Measurements from ENCODE around the gene TMEM116. TPM values are rescaled to one million over a fixed set of nuclear protein-coding genes. Genes with fewer than 3 reads are reported as not detected.

The TMEM116 gene
- total RNA-seq, 2 donors from 2014 or later = 4.6 to 8.0 TPM

DNA sequence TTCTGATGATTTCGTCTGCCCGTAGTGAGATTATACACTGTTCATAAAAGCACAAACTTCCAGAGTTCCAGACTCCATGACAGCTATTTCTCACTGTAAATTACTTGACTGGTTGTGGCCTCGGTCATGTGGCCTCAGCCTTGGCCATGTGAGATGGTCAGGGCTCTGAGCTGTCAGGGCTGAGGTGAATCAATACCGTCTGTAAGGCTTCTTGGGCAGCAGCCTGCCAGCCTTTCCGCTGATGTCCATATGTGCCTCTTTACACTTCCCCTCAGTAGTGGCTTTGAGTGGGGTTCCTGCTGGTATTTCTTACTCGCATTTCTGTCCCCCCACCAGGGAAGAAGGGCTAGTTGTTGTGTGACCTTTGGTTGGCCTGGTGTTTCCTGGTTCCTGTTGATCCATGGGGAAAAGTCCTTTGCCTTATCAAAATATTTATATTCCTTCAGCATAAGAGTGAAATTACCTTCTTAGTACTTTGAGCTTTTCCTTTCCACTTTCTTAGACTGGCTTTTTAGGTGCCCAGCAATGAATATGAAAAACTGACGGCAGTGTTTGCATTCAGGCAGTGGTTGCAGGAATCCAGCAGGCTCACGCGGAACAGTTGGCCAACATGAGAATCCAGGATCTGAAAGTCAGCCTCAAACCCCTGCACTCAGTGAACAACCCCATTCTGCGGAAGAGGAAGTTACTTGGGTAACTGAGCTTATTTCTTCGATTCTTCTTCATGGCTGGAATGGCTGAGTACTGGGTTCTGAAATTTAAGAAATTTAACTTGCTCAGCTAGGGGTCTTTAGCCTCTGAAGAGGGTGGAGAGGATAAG lies 124.8 kb downstream of the TMEM116 start:
- H3K36me3 ChIP-seq (replicated peaks in 1 of 2; ENCODE audit: insufficient read depth in 1 of 2, low read depth in 2 of 2) = peaks cover 12 to 37% of the 10 kb centered on the region in 2 donors

DNA sequence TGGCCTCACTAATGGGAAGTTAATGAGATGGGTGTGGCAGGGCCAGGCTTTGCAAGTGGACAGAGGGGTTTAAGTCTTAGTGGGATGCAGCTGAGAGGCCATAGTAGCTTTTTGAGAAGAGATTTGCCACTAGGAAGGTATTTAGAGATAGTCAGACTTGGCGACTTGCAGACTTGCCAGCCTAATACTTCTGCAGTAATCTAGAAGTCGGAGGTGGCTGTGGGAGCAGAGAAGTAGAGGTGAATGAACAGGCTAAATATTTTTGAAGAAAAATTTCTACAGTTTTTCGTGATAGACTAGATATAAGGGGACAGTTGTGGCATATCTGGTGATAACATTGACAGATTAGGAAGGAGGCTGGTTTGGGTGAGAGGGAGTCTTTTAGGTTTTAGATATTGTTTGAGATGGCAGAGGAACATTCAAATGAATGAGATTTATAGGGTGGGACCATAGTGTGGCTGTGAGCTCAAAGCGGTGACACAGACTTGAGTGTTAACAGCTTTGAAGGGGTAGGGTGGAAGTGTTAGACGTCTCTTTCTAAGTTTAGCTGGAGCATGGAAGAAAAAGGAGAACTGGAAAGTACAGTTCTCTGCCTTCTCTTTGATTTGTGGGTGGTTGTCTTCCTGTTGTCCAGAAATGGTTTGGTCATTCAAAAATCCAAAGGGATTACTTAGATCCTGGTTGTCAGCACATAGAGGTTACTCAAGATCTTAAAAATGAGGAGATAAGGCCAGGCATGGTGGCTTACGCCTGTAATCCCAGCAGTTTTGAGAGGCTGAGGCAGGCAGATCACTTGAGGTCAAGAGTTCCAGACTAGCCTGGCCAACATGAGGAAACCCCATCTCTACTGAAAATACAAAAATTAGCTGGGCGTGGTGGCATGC lies 126.1 kb downstream of the TMEM116 start:
- no peak for TF ChIP-seq POLR2A (IDR thresholded peaks at IDR 0.05)
- TF ChIP-seq, protein P1, sequence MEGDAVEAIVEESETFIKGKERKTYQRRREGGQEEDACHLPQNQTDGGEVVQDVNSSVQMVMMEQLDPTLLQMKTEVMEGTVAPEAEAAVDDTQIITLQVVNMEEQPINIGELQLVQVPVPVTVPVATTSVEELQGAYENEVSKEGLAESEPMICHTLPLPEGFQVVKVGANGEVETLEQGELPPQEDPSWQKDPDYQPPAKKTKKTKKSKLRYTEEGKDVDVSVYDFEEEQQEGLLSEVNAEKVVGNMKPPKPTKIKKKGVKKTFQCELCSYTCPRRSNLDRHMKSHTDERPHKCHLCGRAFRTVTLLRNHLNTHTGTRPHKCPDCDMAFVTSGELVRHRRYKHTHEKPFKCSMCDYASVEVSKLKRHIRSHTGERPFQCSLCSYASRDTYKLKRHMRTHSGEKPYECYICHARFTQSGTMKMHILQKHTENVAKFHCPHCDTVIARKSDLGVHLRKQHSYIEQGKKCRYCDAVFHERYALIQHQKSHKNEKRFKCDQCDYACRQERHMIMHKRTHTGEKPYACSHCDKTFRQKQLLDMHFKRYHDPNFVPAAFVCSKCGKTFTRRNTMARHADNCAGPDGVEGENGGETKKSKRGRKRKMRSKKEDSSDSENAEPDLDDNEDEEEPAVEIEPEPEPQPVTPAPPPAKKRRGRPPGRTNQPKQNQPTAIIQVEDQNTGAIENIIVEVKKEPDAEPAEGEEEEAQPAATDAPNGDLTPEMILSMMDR (IDR thresholded peaks at IDR 0.05) = no peak
- DNase-seq (no peak), ATAC-seq (no peak)
- no peaks in the 10 kb centered on the region for H3K27me3 ChIP-seq
- intact Hi-C loops (cut with DNase I) = no loop called here
- H3K4me3 ChIP-seq = no peak overlapping the region
- no peaks in the 10 kb centered on the region for H3K9me3 ChIP-seq
- H3K4me1 ChIP-seq = no peaks in the 10 kb centered on the region
- H3K27ac ChIP-seq = no peak overlapping the region
- WGBS, 2 donors = 83 to 93% methylated on average over 7 of the region's 7 CpGs
- H3K36me3 ChIP-seq (replicated peaks in 1 of 2; ENCODE audit: insufficient read depth in 1 of 2, low read depth in 2 of 2) = peaks cover 12 to 33% of the 10 kb centered on the region in 2 donors

More for the DNA sequence above, 124.8 kb downstream of the TMEM116 start:
- DNase-seq = peak in 1 of 4 donors; percentile 17
- intact Hi-C loops (cut with DNase I) = no loop called here
- Histone ChIP-seq H3K4me1 (no peaks in the 10 kb centered on the region), H3K4me3 (no peak overlapping the region), H3K9me3 (no peaks in the 10 kb centered on the region), H3K27me3 (no peaks in the 10 kb centered on the region), H3K27ac (no peak overlapping the region)
- 83 to 91% methylated on average over 11 of the region's 11 CpGs for WGBS, 2 donors
- TF ChIP-seq, protein P1 (IDR thresholded peaks at IDR 0.05) = no peak
- no peak for TF ChIP-seq POLR2A (IDR thresholded peaks at IDR 0.05)
- ATAC-seq = no peak

DNA sequence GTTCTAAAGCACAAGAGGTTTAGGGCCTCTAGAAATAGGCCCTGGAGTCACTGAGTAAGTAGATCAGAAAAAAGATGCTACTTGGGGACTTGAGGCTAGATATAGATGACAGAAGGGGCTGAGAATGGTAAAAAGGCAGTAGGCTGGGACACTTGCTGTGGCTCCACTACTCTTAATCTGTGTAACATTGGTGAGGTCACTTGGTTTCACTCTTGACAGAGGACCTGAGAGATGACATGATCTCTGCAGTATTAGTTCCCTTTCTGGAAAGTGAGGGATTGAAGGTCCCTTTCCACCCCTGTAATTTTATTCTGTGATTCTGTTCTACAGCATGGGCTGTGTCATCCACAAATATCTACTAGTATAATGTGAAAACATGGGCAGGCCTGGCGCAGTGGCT lies 131.2 kb downstream of the TMEM116 start:
- DNase-seq (no peak), ATAC-seq (no peak)
- Histone ChIP-seq H3K4me1 (no peaks in the 10 kb centered on the region), H3K27ac (no peak overlapping the region), H3K4me3 (no peak overlapping the region), H3K36me3 (replicated peaks in 1 of 2; ENCODE audit: insufficient read depth in 1 of 2, low read depth in 2 of 2) (peaks cover 0 to 25% of the 10 kb centered on the region in 2 donors), H3K27me3 (no peaks in the 10 kb centered on the region), H3K9me3 (no peaks in the 10 kb centered on the region)
- TF ChIP-seq POLR2A (IDR thresholded peaks at IDR 0.05) = no peak
- intact Hi-C loops (cut with DNase I) = no loop called here
- WGBS, 2 donors = 88 to 100% methylated on average over 1 of the region's 1 CpG

Small RNA genes lying within 50 kb of the gene (microRNA-seq; reads per million reads assigned to microRNA genes)
- gene MIR3657 (ENCODE audit: borderline number of aligned reads in 2 of 2, borderline replicate concordance in 2 of 2) = 0 reads per million in 2 donors

Small RNA genes lying within 50 kb of the gene (small RNA-seq; reads per million reads assigned to genes)
- gene AC004024.1 = not detected
- gene MIR3657 = not detected

Other genes starting within 250 kb of the TMEM116 start
- 10 to 100 TPM; 48.8 to 57.3 TPM for gene ALDH2, start 246.2 kb downstream of the TMEM116 start, total RNA-seq
- 10 to 100 TPM; 17.1 to 43.2 TPM for gene MAPKAPK5, start 170.9 kb downstream of the TMEM116 start, total RNA-seq
- 10 to 100 TPM; 42.5 to 50.8 TPM for gene ERP29, start 261 bp upstream of the TMEM116 start, total RNA-seq
- 10 to 100 TPM; 12.5 to 17.6 TPM for gene NAA25, start 95.6 kb upstream of the TMEM116 start, total RNA-seq
- 10 to 100 TPM; 13.2 to 15.3 TPM for gene TRAFD1, start 112.4 kb upstream of the TMEM116 start, total RNA-seq